Fibroblast of lung (primary cell): ENCODE results near the gene PDCL3.

ENCODE experiments used
- EZH2 ChIP-seq: IDR thresholded peaks from 2 replicates; pipeline ENCODE4 v1.5.1; 2012; ENCODE audit warnings: low read length, control low read depth, mild to moderate bottlenecking; ENCODE audit errors: missing control alignments
- TF ChIP-seq, protein P1 (sequence below), 2 donors: IDR thresholded peaks in 1 of 2; conservative IDR thresholded peaks in 1 of 2; 1 replicate in 1 of 2; 2 replicates in 1 of 2; pipeline ENCODE4 v1.5.1; 2011 to 2012; ENCODE audit warnings: low read length in 2 of 2, control low read depth in 1 of 2, inconsistent platforms in 1 of 2, low read depth in 1 of 2, mild to moderate bottlenecking in 1 of 2

DNA sequence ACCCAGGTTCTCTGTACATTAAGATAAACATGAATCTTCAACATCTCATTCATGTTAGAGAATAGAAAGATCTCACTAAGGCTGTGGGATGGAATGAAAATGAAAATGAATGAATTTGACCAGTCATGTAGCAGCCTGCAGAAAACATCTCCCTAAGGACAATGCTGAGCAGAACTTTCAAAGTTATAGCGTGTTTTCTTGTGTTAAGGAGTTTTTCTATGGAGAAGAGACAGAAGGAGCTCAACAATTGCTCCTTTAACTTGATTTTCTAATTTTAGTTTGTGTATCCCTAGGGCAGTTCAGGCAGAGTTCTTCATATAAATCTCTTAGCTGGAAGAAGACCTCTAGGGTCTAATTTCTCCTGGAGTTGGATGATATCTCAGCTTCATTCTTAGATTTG lies 45.2 kb upstream of the PDCL3 start:
- no peak for TF ChIP-seq EZH2
- TF ChIP-seq, protein P1, sequence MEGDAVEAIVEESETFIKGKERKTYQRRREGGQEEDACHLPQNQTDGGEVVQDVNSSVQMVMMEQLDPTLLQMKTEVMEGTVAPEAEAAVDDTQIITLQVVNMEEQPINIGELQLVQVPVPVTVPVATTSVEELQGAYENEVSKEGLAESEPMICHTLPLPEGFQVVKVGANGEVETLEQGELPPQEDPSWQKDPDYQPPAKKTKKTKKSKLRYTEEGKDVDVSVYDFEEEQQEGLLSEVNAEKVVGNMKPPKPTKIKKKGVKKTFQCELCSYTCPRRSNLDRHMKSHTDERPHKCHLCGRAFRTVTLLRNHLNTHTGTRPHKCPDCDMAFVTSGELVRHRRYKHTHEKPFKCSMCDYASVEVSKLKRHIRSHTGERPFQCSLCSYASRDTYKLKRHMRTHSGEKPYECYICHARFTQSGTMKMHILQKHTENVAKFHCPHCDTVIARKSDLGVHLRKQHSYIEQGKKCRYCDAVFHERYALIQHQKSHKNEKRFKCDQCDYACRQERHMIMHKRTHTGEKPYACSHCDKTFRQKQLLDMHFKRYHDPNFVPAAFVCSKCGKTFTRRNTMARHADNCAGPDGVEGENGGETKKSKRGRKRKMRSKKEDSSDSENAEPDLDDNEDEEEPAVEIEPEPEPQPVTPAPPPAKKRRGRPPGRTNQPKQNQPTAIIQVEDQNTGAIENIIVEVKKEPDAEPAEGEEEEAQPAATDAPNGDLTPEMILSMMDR (conservative IDR thresholded peaks at IDR 0.05 in 1 of 2, IDR thresholded peaks at IDR 0.05 in 1 of 2; ENCODE audit: low read depth in 1 of 2, low read length in 2 of 2): no peak
